ENCODE results near the gene YTHDF1.

The YTHDF1 gene

DNA sequence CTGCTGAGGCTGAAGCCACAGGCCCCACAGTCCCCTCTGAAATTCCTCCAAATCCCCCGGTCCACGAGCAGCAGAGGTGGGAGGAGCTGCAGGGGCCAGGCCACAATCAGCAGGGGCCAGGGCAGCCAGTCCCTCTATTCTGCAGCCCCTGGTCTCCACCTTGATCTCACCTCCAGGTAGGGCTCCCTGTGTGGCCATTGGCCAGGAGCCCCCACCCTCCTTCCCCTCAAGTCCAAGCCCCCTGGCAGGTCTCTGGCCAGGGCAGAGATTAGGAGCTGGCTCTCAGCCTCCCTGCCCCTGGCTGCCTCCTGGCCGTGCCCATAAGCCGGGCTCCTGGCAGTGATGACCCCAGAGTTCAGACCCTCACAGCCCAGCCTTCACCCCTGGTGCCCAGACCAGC lies 34.7 kb downstream of the YTHDF1 start:
- no peak for DNase-seq (ENCODE audit: low spot score)
- no peak overlapping the region for H3K4me3 ChIP-seq
- H3K27ac ChIP-seq, result no peak overlapping the region

DNA sequence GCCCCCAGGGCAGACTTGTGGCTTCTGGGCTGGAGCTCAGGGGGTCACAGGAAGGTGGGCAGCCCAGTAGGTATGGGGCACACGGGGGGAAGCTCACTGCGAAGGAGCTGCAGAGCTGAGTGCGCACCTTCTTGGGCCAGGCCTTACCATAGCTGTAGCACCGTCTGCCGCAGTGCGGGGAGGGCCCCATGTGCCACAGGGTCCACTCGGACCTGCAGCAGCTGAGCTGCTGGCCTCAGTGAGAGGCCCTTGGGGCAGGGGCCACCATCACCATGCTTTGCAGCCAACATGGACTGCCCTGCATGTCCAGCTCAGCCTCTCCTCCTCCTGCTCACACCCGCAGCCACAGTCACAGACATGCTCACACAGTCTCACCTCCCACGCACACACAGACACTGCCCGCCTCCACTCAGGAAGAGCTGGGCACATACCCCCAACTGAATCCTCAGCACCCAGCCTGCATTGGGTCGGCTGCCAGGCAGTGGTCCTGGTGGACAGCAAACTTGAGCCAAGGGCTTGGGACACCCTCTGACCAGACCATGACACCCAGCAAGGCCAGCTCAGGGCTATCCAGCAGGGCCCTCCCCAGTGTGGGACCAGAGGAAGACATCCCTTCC lies 35.3 kb downstream of the YTHDF1 start:
- DNase-seq (ENCODE audit: low spot score), result no peak
- no peak for TF ChIP-seq CTCF (IDR thresholded peaks at IDR 0.05)
- H3K27ac ChIP-seq, result no peak overlapping the region
- H3K4me3 ChIP-seq, result no peak overlapping the region

More for the DNA sequence above, 34.7 kb downstream of the YTHDF1 start:
- no peak for TF ChIP-seq CTCF (IDR thresholded peaks at IDR 0.05)

DNA sequence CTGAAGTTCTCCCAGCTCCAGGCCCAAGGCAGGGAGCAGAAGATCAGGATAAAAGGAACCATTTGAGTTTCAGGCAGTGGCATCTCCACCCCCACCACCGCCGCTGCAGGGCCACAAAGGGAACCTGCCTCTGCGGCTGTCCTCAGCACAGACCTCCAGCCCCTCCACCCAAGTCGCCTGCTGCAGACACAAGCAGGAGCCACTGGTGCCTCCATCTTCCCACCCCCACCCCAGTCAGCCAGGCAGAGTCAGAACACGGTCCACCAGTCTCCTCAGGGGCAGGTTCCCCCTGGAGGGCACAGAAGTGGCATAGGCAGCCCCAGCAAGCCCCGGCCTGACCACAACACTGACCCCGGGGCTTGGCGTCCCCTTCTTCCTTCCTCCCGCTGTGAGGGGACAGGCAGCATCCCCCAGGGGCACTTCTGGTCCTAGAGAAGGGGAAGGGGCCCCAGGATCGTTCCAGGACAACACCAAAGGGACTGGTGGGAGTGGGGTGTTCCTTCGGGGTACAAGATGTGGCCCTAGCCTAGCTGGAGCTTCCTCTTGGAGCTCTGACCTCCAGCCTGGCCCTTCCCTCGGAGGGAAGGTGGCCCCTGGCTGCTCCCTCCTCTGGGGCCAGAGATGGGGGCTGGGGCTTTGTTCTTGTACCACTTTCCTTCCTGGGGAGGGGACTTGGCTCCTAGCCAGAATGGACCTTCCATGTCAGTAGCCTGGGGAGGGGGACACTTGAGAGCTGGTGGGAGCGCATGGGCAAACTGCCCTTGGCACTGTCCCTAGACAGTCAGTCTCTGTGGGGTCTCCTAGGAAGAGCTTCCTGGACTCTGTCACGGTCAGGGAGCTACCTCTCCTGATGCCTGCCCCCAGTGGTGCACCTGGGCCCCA lies 36.0 kb downstream of the YTHDF1 start:
- DNase-seq (ENCODE audit: low spot score), result no peak
- Histone ChIP-seq H3K4me3 (no peak overlapping the region), H3K27ac (no peak overlapping the region)
- TF ChIP-seq CTCF (IDR thresholded peaks at IDR 0.05), result no peak

DNA sequence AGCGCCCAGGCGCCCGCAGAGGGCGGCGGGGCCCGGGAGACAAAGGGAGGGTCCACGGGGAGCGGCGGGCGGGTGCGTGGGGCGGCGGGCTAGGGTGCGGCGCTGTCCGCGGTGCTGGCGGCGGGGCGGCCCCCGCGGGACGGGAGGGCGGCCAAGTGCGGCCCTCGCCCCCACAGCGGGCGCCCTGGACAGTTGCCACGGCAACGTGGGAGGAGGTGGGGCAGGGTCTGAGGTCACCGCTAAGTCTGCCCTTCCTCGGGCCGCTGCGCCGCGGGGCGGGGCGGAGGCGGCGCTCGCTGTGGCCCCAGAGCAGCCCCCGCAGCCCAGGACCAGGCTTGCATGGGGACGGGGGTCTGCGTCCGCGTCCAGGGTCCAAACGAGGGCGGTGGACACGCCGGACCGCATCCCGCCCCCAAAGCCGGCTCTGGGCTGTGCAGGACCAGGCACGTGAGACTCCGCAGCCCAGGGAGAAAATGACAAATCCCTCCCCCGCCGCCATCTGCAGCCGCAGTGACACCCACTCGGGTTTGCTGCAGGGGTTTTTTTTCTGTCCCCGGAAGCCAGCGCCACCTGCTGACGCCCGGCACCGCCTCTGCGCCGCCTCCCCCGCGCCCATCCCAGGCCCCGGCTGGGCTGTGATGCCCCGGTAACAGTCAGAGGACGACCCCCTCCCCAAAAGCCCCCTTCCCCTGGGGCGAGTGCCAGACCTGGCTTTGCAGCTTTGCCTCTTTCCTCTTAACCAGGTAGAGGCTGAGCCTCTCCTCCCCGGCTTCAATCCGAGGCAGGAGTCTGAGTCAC lies 36.8 kb downstream of the YTHDF1 start:
- no peak for DNase-seq (ENCODE audit: low spot score)
- Histone ChIP-seq H3K4me3 (peak overlapping the region; percentile 63), H3K27ac (no peak overlapping the region)
- no peak for TF ChIP-seq CTCF (IDR thresholded peaks at IDR 0.05)

- DNase-seq (ENCODE audit: low spot score), result no peak
- TF ChIP-seq CTCF (IDR thresholded peaks at IDR 0.05), result no peak
- Histone ChIP-seq H3K27ac (no peak overlapping the region), H3K4me3 (peak overlapping the region; percentile 63)
These were observed 37.5 kb downstream of the YTHDF1 start for GRCh38 chr20:63178446-63178820.

DNA sequence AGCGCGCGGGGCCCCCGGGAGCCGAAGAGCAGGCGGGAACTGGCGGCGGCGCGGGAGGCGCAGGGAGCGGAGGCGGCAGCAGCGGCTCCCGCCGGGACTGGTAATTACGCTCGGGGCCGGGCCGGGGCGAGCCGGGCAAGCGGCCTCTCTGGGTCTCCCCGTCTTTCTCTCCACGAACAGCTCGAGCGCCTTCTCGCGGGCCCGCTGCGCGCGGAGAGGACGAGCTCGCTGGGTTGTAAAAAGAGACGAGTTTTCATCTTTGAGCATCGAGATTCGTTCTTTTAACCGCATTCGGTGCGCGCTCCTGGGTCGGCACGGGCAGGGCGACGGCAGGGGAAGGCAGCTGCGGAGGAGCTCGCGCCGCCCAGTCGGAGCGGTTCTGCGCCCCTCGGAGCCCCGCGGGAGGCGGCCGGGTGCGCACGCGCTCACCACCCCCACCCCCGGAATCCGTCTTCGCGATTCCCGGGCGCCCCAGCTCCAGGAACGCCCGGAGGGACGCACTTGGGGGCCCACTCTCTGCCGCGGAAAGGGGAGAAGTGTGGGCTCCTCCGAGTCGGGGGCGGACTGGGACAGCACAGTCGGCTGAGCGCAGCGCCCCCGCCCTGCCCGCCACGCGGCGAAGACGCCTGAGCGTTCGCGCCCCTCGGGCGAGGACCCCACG lies 38.0 kb downstream of the YTHDF1 start:
- TF ChIP-seq CTCF (IDR thresholded peaks at IDR 0.05), result no peak
- DNase-seq (ENCODE audit: low spot score), result no peak
- no peak overlapping the region for H3K27ac ChIP-seq
- peak overlapping the region; percentile 63 for H3K4me3 ChIP-seq
